OCI-LY7 (cell line): ENCODE data around the gene RNF25.

ENCODE experiments used
- CTCF ChIP-seq: fragments of 200-600 bp; sonication (generic); conservative IDR thresholded peaks from 2 replicates; pipeline ENCODE4 v1.5.1; 2014; ENCODE audit warnings: mild to moderate bottlenecking, antibody characterized with exemption, low read length, moderate library complexity, mixed read lengths
- EZH2phosphoT487 ChIP-seq: fragments of 200-600 bp; sonication (generic); IDR thresholded peaks from 2 replicates; pipeline ENCODE4 v1.6.1; 2018; ENCODE audit warnings: low read depth, borderline replicate concordance, mild to moderate bottlenecking, mixed run types, antibody characterized with exemption, low read length, moderate library complexity, mixed read lengths

- no peak for TF ChIP-seq CTCF
- no peak for TF ChIP-seq EZH2phosphoT487
Measured at GRCh38 chr2:218721488-218721887, 49.7 kb upstream of the RNF25 start.
